Mucosa of descending colon (tissue), 3 donors: ENCODE data around the gene TGFB2. TPM values are rescaled to one million over a fixed set of nuclear protein-coding genes. Genes with fewer than 3 reads are reported as not detected.

Experiments used
- ATAC-seq: fragments of 200-7000 bp; cut with Tn5 transposase; one replicate; pipeline ENCODE4 v1.9.1; 2020; ENCODE audit warnings: mild to moderate bottlenecking, moderate library complexity
- DNase-seq, 3 donors: peaks; one replicate each; pipeline ENCODE4 v3.0.0-alpha.2; 2020
- H3K36me3 ChIP-seq: fragments of 200-600 bp; one replicate; pipeline ENCODE4 v1.8.0; 2021; ENCODE audit warnings: low read depth, mild to moderate bottlenecking
- H3K4me1 ChIP-seq: fragments of 200-600 bp; one replicate; pipeline ENCODE4 v1.8.0; 2021; ENCODE audit warnings: low read depth, mild to moderate bottlenecking
- H3K4me3 ChIP-seq: fragments of 200-600 bp; one replicate; pipeline ENCODE4 v1.8.0; 2021; ENCODE audit warnings: mild to moderate bottlenecking
- H3K9me3 ChIP-seq: fragments of 200-600 bp; one replicate; pipeline ENCODE4 v1.8.0; 2021; ENCODE audit warnings: mild to moderate bottlenecking
- intact Hi-C, 2 donors: fragments of 100-400 bp; cut with DNase I in 1 of 2; cut with micrococcal nuclease in 1 of 2; formaldehyde crosslinking; loops; one replicate each; pipeline versions ENCODE4 v1.11.0 to v1.11.1; 2022; cut with DNase I, micrococcal nuclease
- total RNA-seq, 3 donors: library from RNA; stranded (reverse); fragmentation: NEBNext Ultra II Directional in 2 of 3; extraction: Animal tissue kit (Norgen Biotek cat#: 25700) in 2 of 3; gene quantifications; one replicate each; pipeline versions ENCODE4 v1.2.1 to v1.2.4, GENCODE V29; 2021 to 2023
- TF ChIP-seq, protein P1 (sequence below): fragments of 200-600 bp; IDR thresholded peaks from one replicate; pipeline ENCODE4 v1.8.0; 2022; ENCODE audit warnings: antibody characterized with exemption, mild to moderate bottlenecking
- donor health status: DM: no; HTN: no; CAD: no; lungs with moderate emphysema.
- donor health status: DM: no; HTN: no; CAD: no.
- donor health status: DM: no; HTN: yes; CAD: no.

The TGFB2 gene
- total RNA-seq, 3 donors from 2014 or later = 0.09 to 8.5 (median 0.48) TPM

DNA sequence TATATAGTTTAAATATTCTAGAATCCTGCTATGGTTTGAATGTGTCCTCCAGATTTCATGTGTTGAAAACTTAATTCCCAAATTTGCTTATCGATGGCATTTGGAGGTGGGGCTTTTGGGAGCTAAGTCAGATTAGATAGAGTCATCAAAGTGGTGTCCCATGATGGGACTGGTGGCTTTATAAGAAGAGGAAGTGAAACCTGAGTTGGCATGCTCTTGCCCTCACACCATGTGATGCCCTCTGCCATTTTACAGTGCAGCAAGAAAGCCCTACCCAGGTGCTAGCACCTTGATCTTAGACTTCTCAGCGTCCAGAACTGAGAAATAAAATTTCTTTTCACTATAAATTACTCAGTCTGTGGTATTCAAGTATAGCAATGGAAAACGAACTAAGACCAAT, 111.3 kb downstream of the TGFB2 start:
- ATAC-seq (no peak), DNase-seq (no peak)
- H3K4me3 ChIP-seq = no peak overlapping the region
- no peaks in the 10 kb centered on the region for H3K4me1 ChIP-seq
- H3K9me3 ChIP-seq = no peaks in the 10 kb centered on the region
- no peaks in the 10 kb centered on the region for H3K36me3 ChIP-seq
- intact Hi-C loops = no loop called here
- TF ChIP-seq, protein P1, sequence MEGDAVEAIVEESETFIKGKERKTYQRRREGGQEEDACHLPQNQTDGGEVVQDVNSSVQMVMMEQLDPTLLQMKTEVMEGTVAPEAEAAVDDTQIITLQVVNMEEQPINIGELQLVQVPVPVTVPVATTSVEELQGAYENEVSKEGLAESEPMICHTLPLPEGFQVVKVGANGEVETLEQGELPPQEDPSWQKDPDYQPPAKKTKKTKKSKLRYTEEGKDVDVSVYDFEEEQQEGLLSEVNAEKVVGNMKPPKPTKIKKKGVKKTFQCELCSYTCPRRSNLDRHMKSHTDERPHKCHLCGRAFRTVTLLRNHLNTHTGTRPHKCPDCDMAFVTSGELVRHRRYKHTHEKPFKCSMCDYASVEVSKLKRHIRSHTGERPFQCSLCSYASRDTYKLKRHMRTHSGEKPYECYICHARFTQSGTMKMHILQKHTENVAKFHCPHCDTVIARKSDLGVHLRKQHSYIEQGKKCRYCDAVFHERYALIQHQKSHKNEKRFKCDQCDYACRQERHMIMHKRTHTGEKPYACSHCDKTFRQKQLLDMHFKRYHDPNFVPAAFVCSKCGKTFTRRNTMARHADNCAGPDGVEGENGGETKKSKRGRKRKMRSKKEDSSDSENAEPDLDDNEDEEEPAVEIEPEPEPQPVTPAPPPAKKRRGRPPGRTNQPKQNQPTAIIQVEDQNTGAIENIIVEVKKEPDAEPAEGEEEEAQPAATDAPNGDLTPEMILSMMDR = no peak

DNA sequence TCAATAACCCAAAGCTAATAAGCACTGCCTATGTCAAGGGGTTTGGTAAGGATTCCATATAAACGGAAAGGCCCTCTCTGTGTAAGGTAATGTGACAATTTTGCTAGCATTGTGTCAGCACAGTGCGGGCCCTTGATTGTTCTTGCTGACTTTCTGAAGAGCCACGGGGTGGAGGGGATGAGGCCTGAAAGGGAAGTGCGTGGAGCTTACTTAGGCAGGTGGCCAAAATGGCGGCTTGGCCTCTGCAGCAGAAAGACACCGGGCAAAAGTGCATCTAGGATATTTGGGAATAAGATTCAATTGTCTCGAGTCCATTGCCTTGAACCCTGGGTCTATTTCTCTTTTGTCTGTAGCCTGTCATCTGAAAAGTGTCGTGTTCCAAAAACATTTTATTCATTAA, 114.3 kb downstream of the TGFB2 start:
- ATAC-seq (no peak), DNase-seq (no peak)
- TF ChIP-seq, protein P1 = no peak

GRCh38 chr1:218459878-218460711, 115.0 kb downstream of the TGFB2 start:
- Histone ChIP-seq H3K4me3 (no peak overlapping the region), H3K4me1 (no peaks in the 10 kb centered on the region), H3K9me3 (no peaks in the 10 kb centered on the region), H3K36me3 (no peaks in the 10 kb centered on the region)
- intact Hi-C loops = no loop called here
- ATAC-seq (peak; percentile 17), DNase-seq (no peak)
- TF ChIP-seq, protein P1 = no peak

More for the DNA sequence above, 114.3 kb downstream of the TGFB2 start:
- Histone ChIP-seq H3K36me3 (no peaks in the 10 kb centered on the region), H3K4me1 (no peaks in the 10 kb centered on the region), H3K4me3 (no peak overlapping the region), H3K9me3 (no peaks in the 10 kb centered on the region)
- intact Hi-C loops = no loop called here

- no peaks in the 10 kb centered on the region for H3K36me3 ChIP-seq
- DNase-seq (no peak), ATAC-seq (no peak)
- TF ChIP-seq, protein P1 = no peak
- H3K9me3 ChIP-seq = no peaks in the 10 kb centered on the region
- H3K4me1 ChIP-seq = no peaks in the 10 kb centered on the region
- no peak overlapping the region for H3K4me3 ChIP-seq
- intact Hi-C loops = no loop called here
These were observed 116.2 kb downstream of the TGFB2 start for GRCh38 chr1:218461351-218461750.

GRCh38 chr1:218462116-218462515, 117.0 kb downstream of the TGFB2 start:
- intact Hi-C loops = no loop called here
- no peak for ATAC-seq
- no peaks in the 10 kb centered on the region for H3K9me3 ChIP-seq

More at GRCh38 chr1:218462116-218462515, 117.0 kb downstream of the TGFB2 start:
- Histone ChIP-seq H3K36me3 (no peaks in the 10 kb centered on the region), H3K4me3 (no peak overlapping the region), H3K4me1 (no peaks in the 10 kb centered on the region)
- no peak for DNase-seq
- TF ChIP-seq, protein P1 = no peak
